ENCODE data around the gene FBXO42. TPM values are rescaled to one million over a fixed set of nuclear protein-coding genes. Genes with fewer than 3 reads are reported as not detected.

FBXO42 gene
- total and polyA plus RNA-seq, 4 donors, result 5.9 to 9.4 (median 6.5) TPM

GRCh38 chr1:16209132-16209846, 143.0 kb downstream of the FBXO42 start:
- Histone ChIP-seq H3K27me3 (ENCODE audit: control insufficient read depth in 4 of 4, insufficient read depth in 4 of 4, low read length in 3 of 4) (no peaks in the 10 kb centered on the region), H3K4me1 (ENCODE audit: control insufficient read depth in 4 of 4, insufficient read depth in 4 of 4, low read length in 3 of 4) (peaks cover 0 to 7% (median under 1%) of the 10 kb centered on the region in 4 donors), H3K27ac (ENCODE audit: low read depth in 1 of 2, low read length in 2 of 2) (no peak overlapping the region)

More at GRCh38 chr1:16209132-16209846, 143.0 kb downstream of the FBXO42 start:
- 89% methylated on average over 9 of the region's 9 CpGs for WGBS
- Histone ChIP-seq H3K9ac (ENCODE audit: low read depth in 1 of 2, low read length in 2 of 2) (no peak overlapping the region), H3K9me3 (ENCODE audit: control insufficient read depth in 4 of 4, low read length in 3 of 4) (no peaks in the 10 kb centered on the region), H3K36me3 (ENCODE audit: control insufficient read depth in 4 of 4, insufficient read depth in 3 of 4, low read depth in 1 of 4, low read length in 3 of 4) (no peaks in the 10 kb centered on the region), H3K4me3 (ENCODE audit: low read depth in 1 of 3, low read length in 3 of 3) (no peak overlapping the region)
- no peak for TF ChIP-seq RAD21 (IDR thresholded peaks at IDR 0.05)
- no peak for TF ChIP-seq HNF4G (IDR thresholded peaks at IDR 0.05)
- TF ChIP-seq, protein P1, sequence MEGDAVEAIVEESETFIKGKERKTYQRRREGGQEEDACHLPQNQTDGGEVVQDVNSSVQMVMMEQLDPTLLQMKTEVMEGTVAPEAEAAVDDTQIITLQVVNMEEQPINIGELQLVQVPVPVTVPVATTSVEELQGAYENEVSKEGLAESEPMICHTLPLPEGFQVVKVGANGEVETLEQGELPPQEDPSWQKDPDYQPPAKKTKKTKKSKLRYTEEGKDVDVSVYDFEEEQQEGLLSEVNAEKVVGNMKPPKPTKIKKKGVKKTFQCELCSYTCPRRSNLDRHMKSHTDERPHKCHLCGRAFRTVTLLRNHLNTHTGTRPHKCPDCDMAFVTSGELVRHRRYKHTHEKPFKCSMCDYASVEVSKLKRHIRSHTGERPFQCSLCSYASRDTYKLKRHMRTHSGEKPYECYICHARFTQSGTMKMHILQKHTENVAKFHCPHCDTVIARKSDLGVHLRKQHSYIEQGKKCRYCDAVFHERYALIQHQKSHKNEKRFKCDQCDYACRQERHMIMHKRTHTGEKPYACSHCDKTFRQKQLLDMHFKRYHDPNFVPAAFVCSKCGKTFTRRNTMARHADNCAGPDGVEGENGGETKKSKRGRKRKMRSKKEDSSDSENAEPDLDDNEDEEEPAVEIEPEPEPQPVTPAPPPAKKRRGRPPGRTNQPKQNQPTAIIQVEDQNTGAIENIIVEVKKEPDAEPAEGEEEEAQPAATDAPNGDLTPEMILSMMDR (IDR thresholded peaks at IDR 0.05; ENCODE audit: low read depth, low read length, missing input control), result no peak
- TF ChIP-seq FOXA2 (IDR thresholded peaks at IDR 0.05), result no peak
- TF ChIP-seq EGR1 (IDR thresholded peaks at IDR 0.05; ENCODE audit: low read depth in 2 of 2), result no peak
- no peak for TF ChIP-seq TAF1 (conservative IDR thresholded peaks at IDR 0.05)
- no peak for TF ChIP-seq ZBTB33 (IDR thresholded peaks at IDR 0.05)
- no peak for TF ChIP-seq FOXA1 (IDR thresholded peaks at IDR 0.05)
- TF ChIP-seq YY1 (IDR thresholded peaks at IDR 0.05), result no peak
- TF ChIP-seq GABPA (IDR thresholded peaks at IDR 0.05 in 1 of 2, conservative IDR thresholded peaks at IDR 0.05 in 1 of 2), result no peak
- TF ChIP-seq, protein P2, sequence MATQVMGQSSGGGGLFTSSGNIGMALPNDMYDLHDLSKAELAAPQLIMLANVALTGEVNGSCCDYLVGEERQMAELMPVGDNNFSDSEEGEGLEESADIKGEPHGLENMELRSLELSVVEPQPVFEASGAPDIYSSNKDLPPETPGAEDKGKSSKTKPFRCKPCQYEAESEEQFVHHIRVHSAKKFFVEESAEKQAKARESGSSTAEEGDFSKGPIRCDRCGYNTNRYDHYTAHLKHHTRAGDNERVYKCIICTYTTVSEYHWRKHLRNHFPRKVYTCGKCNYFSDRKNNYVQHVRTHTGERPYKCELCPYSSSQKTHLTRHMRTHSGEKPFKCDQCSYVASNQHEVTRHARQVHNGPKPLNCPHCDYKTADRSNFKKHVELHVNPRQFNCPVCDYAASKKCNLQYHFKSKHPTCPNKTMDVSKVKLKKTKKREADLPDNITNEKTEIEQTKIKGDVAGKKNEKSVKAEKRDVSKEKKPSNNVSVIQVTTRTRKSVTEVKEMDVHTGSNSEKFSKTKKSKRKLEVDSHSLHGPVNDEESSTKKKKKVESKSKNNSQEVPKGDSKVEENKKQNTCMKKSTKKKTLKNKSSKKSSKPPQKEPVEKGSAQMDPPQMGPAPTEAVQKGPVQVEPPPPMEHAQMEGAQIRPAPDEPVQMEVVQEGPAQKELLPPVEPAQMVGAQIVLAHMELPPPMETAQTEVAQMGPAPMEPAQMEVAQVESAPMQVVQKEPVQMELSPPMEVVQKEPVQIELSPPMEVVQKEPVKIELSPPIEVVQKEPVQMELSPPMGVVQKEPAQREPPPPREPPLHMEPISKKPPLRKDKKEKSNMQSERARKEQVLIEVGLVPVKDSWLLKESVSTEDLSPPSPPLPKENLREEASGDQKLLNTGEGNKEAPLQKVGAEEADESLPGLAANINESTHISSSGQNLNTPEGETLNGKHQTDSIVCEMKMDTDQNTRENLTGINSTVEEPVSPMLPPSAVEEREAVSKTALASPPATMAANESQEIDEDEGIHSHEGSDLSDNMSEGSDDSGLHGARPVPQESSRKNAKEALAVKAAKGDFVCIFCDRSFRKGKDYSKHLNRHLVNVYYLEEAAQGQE (IDR thresholded peaks at IDR 0.05), result no peak
- no peak for TF ChIP-seq HNF4A (conservative IDR thresholded peaks at IDR 0.05)
- TF ChIP-seq JUND (IDR thresholded peaks at IDR 0.05), result no peak
- TF ChIP-seq SP1 (IDR thresholded peaks at IDR 0.05), result no peak
- TF ChIP-seq ATF3 (IDR thresholded peaks at IDR 0.05), result no peak
- no peak for TF ChIP-seq NR2F2 (IDR thresholded peaks at IDR 0.05)
- no peak for TF ChIP-seq MAX (IDR thresholded peaks at IDR 0.05)
- no peak for TF ChIP-seq RXRA (IDR thresholded peaks at IDR 0.05)
- no peak for DNase-seq (ENCODE audit: low spot score)
